K562 (cell line): ENCODE measurements around the gene RALA. TPM values are rescaled to one million over a fixed set of nuclear protein-coding genes. Genes with fewer than 3 reads are reported as not detected.

Experiments
- ATAC-seq: fragments of 200-7000 bp; cut with Tn5 transposase; 3 replicates; pipeline ENCODE4 v1.9.1; 2020; ENCODE audit warnings: moderate library complexity
- BruUV-seq: library from RNA; stranded (reverse); fragments of 400-500 nt; replicated peaks from 2 replicates; lab custom pipeline; 2021; lab: Mats Ljungman, UMichigan
- CTCF ChIA-PET: fragments of 300-600 bp; formaldehyde crosslinking; extraction: SDS; loops from one replicate; lab custom pipeline; 2021; ENCODE audit warnings: low intra/inter-chr PET ratio; lab: Yijun Ruan, JAX
- POLR2A ChIA-PET: fragments of 300-600, 350-650 bp; sonication (Branson Sonifier 250); formaldehyde crosslinking; extraction: SDS; loops from one replicate; lab custom pipeline; 2021; ENCODE audit warnings: antibody characterized with exemption, inconsistent platforms; lab: Yijun Ruan, JAX
- DNase-seq, 4 experiments: peaks; one replicate each; pipeline versions ENCODE4 v3.0.0 to v3.0.0-alpha.2; 2011 to 2018; ENCODE audit warnings: low spot score in 3 of 4, mixed read lengths in 3 of 4; ENCODE audit errors: extremely low read depth in 1 of 4
- FAIRE-seq: peaks from 2 replicates; lab custom pipeline; 2011; peaks lifted over from hg19 to GRCh38; lab: Jason Lieb, UNC
- H2AFZ ChIP-seq: 2 replicates; pipeline ENCODE4 v1.6.0; 2011; ENCODE audit warnings: low read depth, low read length, control low read depth, inconsistent platforms
- H3K27ac ChIP-seq: fragments of 200-600 bp; 3 replicates; pipeline ENCODE4 v1.8.0; 2011; ENCODE audit warnings: low read depth, mild to moderate bottlenecking, control low read depth, inconsistent platforms, low read length, moderate library complexity, mixed read lengths; ENCODE audit errors: extremely low read depth
- H3K27me3 ChIP-seq, 2 experiments: fragments of 300-600 bp in 1 of 2; 2 replicates in 1 of 2; 3 replicates in 1 of 2; pipeline versions ENCODE4 v1.6.0 to v1.8.0; 2011; ENCODE audit warnings: inconsistent platforms in 2 of 2, low read length in 2 of 2, mild to moderate bottlenecking in 1 of 2, mixed read lengths in 1 of 2, moderate library complexity in 1 of 2; ENCODE audit not compliant: control insufficient read depth in 2 of 2, insufficient read depth in 2 of 2
- H3K36me3 ChIP-seq: fragments of 300-600 bp; 3 replicates; pipeline ENCODE4 v1.8.0; 2011; ENCODE audit warnings: mild to moderate bottlenecking, low read length, inconsistent platforms; ENCODE audit not compliant: control insufficient read depth, insufficient read depth
- H3K4me1 ChIP-seq, 2 experiments: fragments of 200-600 bp in 1 of 2; replicated peaks in 1 of 2; 2 replicates in 1 of 2; 3 replicates in 1 of 2; pipeline versions ENCODE4 v1.5.1 to v1.8.0; 2011; ENCODE audit warnings: inconsistent platforms in 2 of 2, low read length in 2 of 2, mild to moderate bottlenecking in 1 of 2, mixed read lengths in 1 of 2, moderate library complexity in 1 of 2; ENCODE audit not compliant: control insufficient read depth in 2 of 2, insufficient read depth in 2 of 2
- H3K4me2 ChIP-seq: 2 replicates; pipeline ENCODE4 v1.6.1; 2011; ENCODE audit warnings: low read length, control low read depth, inconsistent platforms, mixed read lengths; ENCODE audit not compliant: insufficient read depth
- H3K4me3 ChIP-seq: fragments of 200-600 bp; sonication (generic), shearing (Covaris generic); 2 replicates; pipeline ENCODE4 v1.5.1; 2016; ENCODE audit warnings: control low read depth, inconsistent platforms
- H3K79me2 ChIP-seq: fragments of 200-600 bp; 3 replicates; pipeline ENCODE4 v1.8.0; 2011; ENCODE audit warnings: low read length, inconsistent platforms; ENCODE audit not compliant: control insufficient read depth, insufficient read depth
- H3K9ac ChIP-seq, 2 experiments: 2 replicates each; pipeline versions ENCODE4 v1.6.0 to v1.6.1; 2011; ENCODE audit warnings: low read depth in 2 of 2, low read length in 2 of 2, control low read depth in 1 of 2, inconsistent platforms in 1 of 2, mild to moderate bottlenecking in 1 of 2, mixed read lengths in 1 of 2; ENCODE audit not compliant: insufficient read depth in 1 of 2
- H3K9me1 ChIP-seq: one replicate; pipeline ENCODE4 v1.6.0; 2011; ENCODE audit warnings: inconsistent platforms, mild to moderate bottlenecking, low read length, moderate library complexity; ENCODE audit not compliant: control insufficient read depth, insufficient read depth
- H3K9me3 ChIP-seq: replicated peaks from 2 replicates; pipeline ENCODE4 v1.5.1; 2011; ENCODE audit warnings: low read depth, low read length, inconsistent platforms; ENCODE audit not compliant: control insufficient read depth, insufficient read depth
- H4K20me1 ChIP-seq: replicated peaks from 2 replicates; pipeline ENCODE4 v1.6.1; 2011; ENCODE audit warnings: low read length, inconsistent platforms, mixed read lengths; ENCODE audit not compliant: control insufficient read depth, insufficient read depth
- CBX2 ChIP-seq: fragments of 200-600 bp; sonication (generic); IDR thresholded peaks from one replicate; pipeline ENCODE4 v1.6.1; 2012; ENCODE audit warnings: mild to moderate bottlenecking, low read length, inconsistent platforms; ENCODE audit not compliant: insufficient read depth, poor library complexity, severe bottlenecking
- ILF3 ChIP-seq: fragments of 450-650 bp; IDR thresholded peaks from 2 replicates; pipeline ENCODE4 v1.6.1; 2018; ENCODE audit warnings: antibody characterized with exemption, mild to moderate bottlenecking, moderate library complexity, borderline replicate concordance
- NR1H2 ChIP-seq: sonication (generic); formaldehyde crosslinking; IDR thresholded peaks from 2 replicates; pipeline ENCODE4 v1.4.0; 2020; ENCODE audit warnings: mild to moderate bottlenecking, missing genetic modification reagents
- ZFP36 ChIP-seq: fragments of 150-350 bp; IDR thresholded peaks from 2 replicates; pipeline ENCODE4 v1.6.1; 2018; ENCODE audit warnings: low read length, low read depth; ENCODE audit not compliant: partially characterized antibody
- WGBS: fragments of 100-300 bp; shearing (Covaris generic); methylation state at CpG from one replicate; pipeline ENCODE4 v1.1.6; 2016; ENCODE audit warnings: low coverage, mixed read lengths; ENCODE audit not compliant: insufficient coverage; ENCODE audit errors: missing lambda C conversion rate; 5-methylcytosine and 5-hydroxymethylcytosine counted together
- in situ Hi-C: fragments of 300-500 bp; cut with MboI; formaldehyde crosslinking; loops from 4 replicates; pipeline ENCODE4 v1.15.0; 2018; ENCODE audit warnings: inconsistent platforms, mixed read lengths
- intact Hi-C: fragments of 100-400 bp; cut with micrococcal nuclease; formaldehyde crosslinking; loops from 2 replicates; pipeline ENCODE4 v1.14.2; 2022
- polyA plus RNA-seq, 8 experiments: library from polyadenylated mRNA; depleted of rRNA in 4 of 8; stranded (reverse) in 5 of 8; unstranded in 3 of 8; fragments of >200 nt; fragmentation: Nextera tagmentation in 2 of 8; fragmentation: Illumina TruSeq in 1 of 8; extraction: Ambion mirVana in 2 of 8; extraction: Trizol in 1 of 8; gene quantifications; 2 replicates each; pipeline versions ENCODE4 v1.2.1 to v1.2.3, GENCODE V29; 2011 to 2014; ENCODE audit warnings: inconsistent platforms in 1 of 8, missing spikeins in 1 of 8
- total RNA-seq, 7 experiments: library from RNA; depleted of rRNA in 6 of 7; stranded (reverse); fragments of >200 nt in 6 of 7; fragmentation: Illumina TruSeq in 2 of 7; extraction: Trizol in 2 of 7; gene quantifications; 2 replicates each; pipeline versions ENCODE4 v1.2.1 to v1.2.3, GENCODE V29; 2011 to 2021; ENCODE audit warnings: low replicate concordance in 1 of 7
- TF ChIP-seq, protein P1 (sequence below): fragments of 250-450 bp; sonication (Bioruptor Pico); IDR thresholded peaks from 2 replicates; pipeline ENCODE4 v1.4.0; 2020; ENCODE audit warnings: borderline replicate concordance

RALA gene
- total and polyA plus RNA-seq, 9 of the 15 experiments (the other 6 are each of a cell fraction or from before 2014, with no cell fraction given): 7.2 to 28.0 (median 25.7) TPM

DNA sequence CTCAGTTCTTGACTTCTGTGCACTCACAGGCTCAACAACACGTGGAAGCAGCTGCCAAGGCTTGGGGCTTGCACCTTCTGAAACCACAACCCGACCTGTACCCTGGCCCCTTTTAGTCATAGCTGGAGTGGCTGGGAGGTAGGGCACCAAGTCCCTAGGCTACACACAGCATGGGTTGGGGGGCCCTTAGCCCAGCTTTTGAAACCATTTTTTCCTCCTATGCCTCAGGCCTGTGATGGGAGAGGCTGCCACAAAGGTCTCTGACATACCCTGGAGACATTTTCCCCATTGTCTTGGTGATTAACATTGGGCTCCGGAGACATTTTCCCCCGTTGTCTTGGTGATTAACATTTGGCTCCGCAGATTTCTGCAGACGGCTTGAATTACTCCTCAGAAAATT, 38.6 kb downstream of the RALA start:
- BruUV-seq: no TSS peak
- intact Hi-C loops: no loop called here

More for the DNA sequence above, 38.6 kb downstream of the RALA start:
- FAIRE-seq: no peak
- no peak overlapping the region for H3K4me3 ChIP-seq
- H3K9me3 ChIP-seq: peaks cover 2% of the 10 kb centered on the region; the same call in 1 of the 2 replicates
- H3K27me3 ChIP-seq: no peaks in the 10 kb centered on the region
- in situ Hi-C loops: no loop called here
- no peaks in the 10 kb centered on the region for H3K9me1 ChIP-seq
- DNase-seq: no peak
- no peaks in the 10 kb centered on the region; the same call in 2 of the 3 replicates for H3K79me2 ChIP-seq
- H3K27ac ChIP-seq: no peak overlapping the region
- H3K4me2 ChIP-seq: no peak overlapping the region
- POLR2A ChIA-PET: no interaction called here
- no peaks in the 10 kb centered on the region; the same call in 2 of the 3 replicates for H3K36me3 ChIP-seq
- no peak overlapping the region for H2AFZ ChIP-seq
- H4K20me1 ChIP-seq: no peaks in the 10 kb centered on the region
- TF ChIP-seq, protein P1, sequence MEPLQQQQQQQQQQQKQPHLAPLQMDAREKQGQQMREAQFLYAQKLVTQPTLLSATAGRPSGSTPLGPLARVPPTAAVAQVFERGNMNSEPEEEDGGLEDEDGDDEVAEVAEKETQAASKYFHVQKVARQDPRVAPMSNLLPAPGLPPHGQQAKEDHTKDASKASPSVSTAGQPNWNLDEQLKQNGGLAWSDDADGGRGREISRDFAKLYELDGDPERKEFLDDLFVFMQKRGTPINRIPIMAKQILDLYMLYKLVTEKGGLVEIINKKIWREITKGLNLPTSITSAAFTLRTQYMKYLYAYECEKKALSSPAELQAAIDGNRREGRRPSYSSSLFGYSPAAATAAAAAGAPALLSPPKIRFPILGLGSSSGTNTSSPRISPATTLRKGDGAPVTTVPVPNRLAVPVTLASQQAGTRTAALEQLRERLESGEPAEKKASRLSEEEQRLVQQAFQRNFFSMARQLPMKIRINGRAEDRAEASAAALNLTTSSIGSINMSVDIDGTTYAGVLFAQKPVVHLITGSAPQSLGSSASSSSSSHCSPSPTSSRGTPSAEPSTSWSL (CRISPR knock-in tag): no peak
- TF ChIP-seq ZFP36 (peak; percentile 56), NR1H2 (CRISPR knock-in tag) (no peak), CBX2 (no peak), ILF3 (no peak)
- TF ChIP-seq, all 486 proteins: peak for 1
- ATAC-seq: no peak
- CTCF ChIA-PET: no interaction called here
- Histone ChIP-seq H3K4me1 (peaks cover 0 to 10% of the 10 kb centered on the region in 2 experiments; a peak in 3 of 5 replicates), H3K9ac (no peak overlapping the region)
- WGBS: 91% methylated on average over 6 of the region's 6 CpGs
